GM19455 (cell line): Measurements from ENCODE around the gene MUL1.
A peak's percentile ranks its signal among the peaks of the same experiment; 100 is the strongest.
"Not testable (repeated sequence)": the region's sequence is repeated elsewhere in the genome, so short reads cannot be mapped to it uniquely, and the experiment has no call there.

Source experiments
- ATAC-seq: cut with Tn5 transposase; IDR thresholded peaks from one replicate; pipeline ENCODE4 v1.9.1; 2021; ENCODE audit not compliant: unreplicated experiment

MUL1 gene

GRCh38 chr1:20507564-20508410, at the start of gene MUL1:
TSS of gene MUL1 (minus strand) at chr1:20508151. CDS start at chr1:20508024, 127 bp downstream.
- ATAC-seq = peak; percentile 92

- ATAC-seq = no peak
Measured at GRCh38 chr1:20555758-20556120, 47.8 kb upstream of the MUL1 start.

DNA sequence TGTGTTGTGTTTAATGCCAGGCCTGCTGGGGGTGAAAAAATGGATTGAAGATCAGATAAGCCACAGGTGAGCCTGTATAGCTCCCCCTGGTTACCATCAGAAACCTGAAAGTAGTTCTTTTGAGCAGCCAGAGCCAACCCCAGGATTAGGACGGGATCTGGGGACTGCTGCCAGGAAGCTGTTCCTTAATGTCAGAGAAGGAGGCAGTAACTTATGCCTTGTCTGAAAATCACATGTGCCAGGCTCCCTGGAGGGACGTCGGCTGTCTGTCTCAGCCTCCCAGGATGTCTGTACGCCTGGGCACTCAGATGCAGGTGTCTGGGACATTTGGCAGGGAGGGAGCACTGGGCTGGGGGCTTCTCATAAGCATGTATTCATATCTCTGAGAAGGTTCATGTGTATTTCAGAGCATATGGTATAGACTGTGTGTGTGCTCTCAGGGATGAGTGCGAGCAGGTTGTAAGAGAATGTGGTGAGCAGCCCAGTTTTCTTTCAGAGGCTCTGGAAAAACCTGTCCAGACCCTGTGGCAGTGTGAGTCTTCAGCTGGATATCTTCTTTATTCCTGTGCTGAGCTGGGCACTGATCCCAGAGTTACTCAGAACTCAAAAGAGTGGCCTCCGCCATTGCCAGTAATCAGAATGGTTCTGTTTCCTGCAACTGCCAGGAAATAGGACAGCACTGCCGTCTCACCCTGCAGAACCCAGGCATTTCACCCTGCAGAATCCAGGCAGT, 47.2 kb upstream of the MUL1 start:
- no peak for ATAC-seq

DNA sequence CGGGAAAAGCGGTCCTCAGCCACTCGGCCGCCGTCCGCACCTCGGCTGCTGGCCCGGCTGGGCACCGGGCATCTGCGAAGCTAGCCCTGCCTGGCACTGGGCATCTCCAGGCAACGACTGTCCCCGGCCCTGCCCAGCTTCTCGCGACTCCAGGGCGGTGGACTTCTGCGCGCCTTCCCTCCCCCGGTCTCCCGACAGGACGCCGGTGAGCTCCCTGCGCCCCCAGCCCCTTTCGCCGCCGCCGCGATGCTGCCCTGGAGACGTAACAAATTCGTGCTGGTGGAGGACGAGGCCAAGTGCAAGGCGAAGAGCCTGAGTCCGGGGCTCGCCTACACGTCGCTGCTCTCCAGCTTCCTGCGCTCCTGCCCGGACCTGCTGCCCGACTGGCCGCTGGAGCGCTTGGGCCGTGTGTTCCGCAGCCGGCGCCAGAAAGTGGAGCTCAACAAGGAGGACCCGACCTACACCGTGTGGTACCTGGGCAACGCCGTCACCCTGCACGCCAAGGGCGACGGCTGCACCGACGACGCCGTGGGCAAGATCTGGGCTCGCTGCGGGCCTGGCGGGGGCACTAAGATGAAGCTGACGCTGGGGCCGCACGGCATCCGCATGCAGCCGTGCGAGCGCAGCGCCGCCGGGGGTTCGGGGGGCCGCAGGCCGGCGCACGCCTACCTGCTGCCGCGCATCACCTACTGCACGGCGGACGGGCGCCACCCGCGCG, 44.9 kb upstream of the MUL1 start:
- ATAC-seq = no peak

DNA sequence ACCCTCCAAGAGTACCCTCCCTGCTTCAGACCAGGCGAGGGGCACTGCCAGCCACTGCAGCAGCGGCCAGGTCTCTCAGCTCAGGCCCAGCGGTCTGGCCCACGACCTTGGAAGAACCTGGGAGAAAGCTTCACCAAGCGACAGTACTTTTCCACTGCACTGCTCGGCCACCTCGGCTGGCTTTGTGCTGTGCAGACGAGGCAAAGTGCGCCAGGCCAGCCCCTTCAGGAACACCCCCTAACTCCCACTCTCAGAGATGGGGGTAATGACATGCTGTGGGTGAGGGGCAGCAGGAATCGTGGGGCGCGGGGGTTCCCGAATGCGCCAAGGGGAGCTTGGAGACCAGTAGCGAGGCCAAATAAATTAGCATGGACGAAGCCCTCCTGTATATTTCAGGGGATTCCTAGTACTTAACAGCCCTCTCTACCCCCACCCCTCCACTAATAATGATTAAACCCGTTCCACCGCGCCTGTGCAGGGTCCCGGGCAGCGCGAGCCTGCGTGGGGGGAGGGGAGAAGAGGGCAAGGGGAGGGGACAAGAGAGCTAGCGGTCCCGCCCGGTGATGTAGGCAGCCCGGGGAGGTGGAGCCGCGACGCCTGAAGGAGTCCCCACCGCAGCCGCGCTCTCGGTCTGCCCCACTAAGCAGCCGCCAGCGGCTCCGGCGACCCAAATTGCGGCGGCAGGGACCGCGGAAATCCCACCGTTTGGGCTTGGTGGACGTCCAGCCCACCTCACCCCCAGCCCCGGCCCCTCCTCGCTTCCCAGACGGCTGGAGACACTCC, 44.2 kb upstream of the MUL1 start, which contains the start of gene FAM43B:
FAM43B (plus strand) TSS at position 629 of the 783 bp plus-strand sequence. CDS start 401 bp downstream, outside the sequence.
- ATAC-seq = no peak

- ATAC-seq = no peak
Measured at GRCh38 chr1:20551161-20551560, 43.2 kb upstream of the MUL1 start.

DNA sequence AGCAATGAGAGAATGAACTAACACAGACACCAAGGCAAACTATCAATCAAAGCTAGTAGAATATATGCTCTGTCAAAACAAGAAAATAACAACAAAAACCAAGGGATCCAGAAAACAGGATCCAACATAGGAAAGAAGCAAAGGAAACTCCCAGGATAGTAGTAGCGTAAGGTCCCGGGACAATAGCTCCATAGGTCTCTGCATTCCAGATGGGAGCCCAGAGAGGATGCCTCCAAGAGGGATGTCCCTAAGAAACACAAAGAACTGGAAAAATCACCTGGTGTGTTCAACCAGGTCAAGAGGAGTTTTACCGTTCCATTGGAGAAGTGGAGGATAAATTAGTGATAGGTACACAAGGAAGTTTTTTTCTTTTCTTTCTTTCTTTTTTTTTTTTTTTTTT, 38.7 kb upstream of the MUL1 start:
- no peak for ATAC-seq

DNA sequence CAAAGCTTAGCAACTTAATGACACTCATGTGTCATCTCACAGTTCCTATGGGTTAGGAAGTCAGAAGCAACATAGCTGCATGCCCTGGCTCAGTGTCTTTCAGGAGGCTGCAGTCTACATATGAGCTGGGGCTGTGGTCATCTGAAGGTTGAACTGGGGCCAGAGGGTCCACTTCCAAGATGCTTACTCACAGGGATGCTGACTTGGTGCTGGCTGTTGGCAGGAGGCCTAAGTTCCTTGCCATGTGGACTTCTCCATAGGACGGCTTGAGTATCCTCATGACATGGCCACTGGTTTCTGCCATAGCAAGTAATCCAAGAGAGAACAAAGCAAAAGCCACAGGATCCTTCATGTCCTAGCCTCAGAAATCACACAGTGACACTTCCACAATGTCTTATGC, 32.3 kb upstream of the MUL1 start:
- ATAC-seq = no peak

- no peak for ATAC-seq
Measured at GRCh38 chr1:20538760-20539551, 31.0 kb upstream of the MUL1 start.

DNA sequence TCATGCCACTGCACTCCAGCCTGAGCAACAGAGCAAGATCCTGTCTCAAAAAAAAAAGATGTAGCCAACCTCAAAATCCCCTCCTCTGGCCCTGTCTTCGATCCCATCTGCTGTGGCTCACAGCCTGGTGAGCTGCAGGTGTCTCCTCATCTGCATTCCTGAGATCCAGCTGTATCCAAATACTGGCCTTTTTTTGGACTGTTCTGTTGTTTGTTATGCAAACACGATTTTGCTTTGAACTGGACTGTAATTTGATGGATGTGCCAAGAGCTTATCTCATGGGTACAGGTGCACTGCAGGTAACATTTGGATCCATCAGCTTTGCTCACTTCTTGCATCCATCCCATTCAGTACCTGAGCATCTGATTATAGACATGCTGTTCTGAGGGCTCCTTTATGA, 30.3 kb upstream of the MUL1 start:
- ATAC-seq = no peak

DNA sequence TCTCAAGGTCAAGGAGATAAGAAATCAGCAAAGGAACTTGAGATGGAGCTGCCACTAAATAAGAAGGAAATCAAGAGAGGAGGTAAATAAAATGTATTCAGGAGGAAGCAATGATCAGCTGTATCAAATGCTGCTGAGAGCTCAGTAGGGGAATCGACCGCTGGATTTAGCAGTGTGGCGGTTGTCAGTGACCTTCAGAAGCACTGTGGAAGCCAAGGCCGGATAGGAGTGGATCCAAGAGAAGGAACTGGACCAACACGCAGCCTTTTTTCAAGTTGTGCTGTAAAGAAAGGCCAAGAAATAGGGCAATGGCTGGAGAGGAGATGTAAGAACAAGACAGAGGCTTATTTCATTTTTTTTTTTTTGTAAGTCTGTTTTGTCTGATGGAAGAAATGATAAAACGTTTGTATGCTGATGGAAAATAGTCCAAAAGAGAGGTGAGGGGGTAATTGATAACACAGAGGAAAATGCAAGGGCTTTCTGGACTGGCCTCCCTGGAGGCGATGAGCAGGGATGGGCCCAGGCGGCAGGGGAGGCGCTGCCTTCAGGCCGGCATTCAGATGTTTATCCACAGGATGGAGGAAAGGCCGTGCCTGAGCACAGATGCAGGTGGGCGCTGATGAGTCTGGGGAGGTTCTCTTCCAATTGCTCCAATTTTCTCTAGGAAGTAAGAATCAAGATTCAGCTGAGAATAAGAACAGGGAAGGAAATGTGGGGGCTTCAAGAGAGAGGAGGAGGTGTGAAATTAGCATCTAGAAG, 26.9 kb upstream of the MUL1 start:
- ATAC-seq = no peak

DNA sequence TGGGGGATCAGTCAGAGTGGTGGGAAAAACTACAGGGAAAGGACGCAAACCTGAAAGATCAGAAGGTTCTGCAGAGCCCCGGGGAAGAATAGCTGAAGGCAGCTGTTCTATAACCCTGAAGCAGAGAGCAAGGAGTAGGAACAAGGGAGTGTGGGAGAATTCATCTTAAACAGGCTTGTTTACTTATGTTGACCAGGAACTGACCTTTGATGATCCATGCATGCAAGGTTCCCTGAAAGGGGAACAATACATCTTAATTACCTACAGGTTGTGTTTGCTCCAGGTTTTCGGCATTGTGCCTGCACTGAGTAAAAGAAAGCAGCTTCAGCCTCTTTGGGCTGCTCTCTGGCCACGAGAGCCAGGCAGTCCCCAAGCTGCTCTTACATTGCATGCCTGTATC, 25.7 kb upstream of the MUL1 start:
- no peak for ATAC-seq

- no peak for ATAC-seq
Measured at GRCh38 chr1:20530901-20531300, 22.9 kb upstream of the MUL1 start.

- ATAC-seq = no peak
Measured at GRCh38 chr1:20530306-20530705, 22.4 kb upstream of the MUL1 start.

GRCh38 chr1:20528221-20528620, 20.3 kb upstream of the MUL1 start:
- no peak for ATAC-seq

GRCh38 chr1:20526267-20526666, 18.3 kb upstream of the MUL1 start:
- ATAC-seq = no peak

GRCh38 chr1:20521960-20522861, 14.3 kb upstream of the MUL1 start:
- ATAC-seq = no peak

- ATAC-seq = not testable (repeated sequence)
Measured at GRCh38 chr1:20519609-20520262, 11.8 kb upstream of the MUL1 start.
